ENCODE results near the gene SH3GL1.

SH3GL1 gene

GRCh38 chr19:4319067-4319718, 81.2 kb downstream of the SH3GL1 start:
- TF ChIP-seq ZC3H10 (CRISPR knock-in tag; IDR thresholded peaks at IDR 0.05): no peak
- TF ChIP-seq SNAI2 (CRISPR knock-in tag; IDR thresholded peaks at IDR 0.05): no peak
- no peak for TF ChIP-seq TSHZ2 (CRISPR knock-in tag; IDR thresholded peaks at IDR 0.05)
- no peak for TF ChIP-seq ARNTL (CRISPR knock-in tag; IDR thresholded peaks at IDR 0.05; ENCODE audit: borderline replicate concordance, low read depth)
- TF ChIP-seq OSR1 (CRISPR knock-in tag; IDR thresholded peaks at IDR 0.05): no peak
- no peak for TF ChIP-seq PATZ1 (CRISPR knock-in tag; IDR thresholded peaks at IDR 0.05; ENCODE audit: borderline replicate concordance)
- no peak for TF ChIP-seq ESRRG (CRISPR knock-in tag; IDR thresholded peaks at IDR 0.05)
- TF ChIP-seq RARB (CRISPR knock-in tag; IDR thresholded peaks at IDR 0.05): no peak
- TF ChIP-seq ISL1 (CRISPR knock-in tag; IDR thresholded peaks at IDR 0.05): no peak
- TF ChIP-seq CREB5 (CRISPR knock-in tag; IDR thresholded peaks at IDR 0.05; ENCODE audit: low read depth): no peak
- TF ChIP-seq ZFP3 (CRISPR knock-in tag; IDR thresholded peaks at IDR 0.05): no peak
- no peak for TF ChIP-seq GLIS3 (CRISPR knock-in tag; IDR thresholded peaks at IDR 0.05)
- no peak for TF ChIP-seq ZNF70 (CRISPR knock-in tag; IDR thresholded peaks at IDR 0.05)
- ATAC-seq: no peak

GRCh38 chr19:4318460-4318859, 81.9 kb downstream of the SH3GL1 start:
- no peak for ATAC-seq

GRCh38 chr19:4316956-4317355, 83.4 kb downstream of the SH3GL1 start:
- ATAC-seq: no peak
- TF ChIP-seq ARNTL (CRISPR knock-in tag; IDR thresholded peaks at IDR 0.05; ENCODE audit: borderline replicate concordance, low read depth) (no peak), SNAI2 (CRISPR knock-in tag; IDR thresholded peaks at IDR 0.05) (no peak), RARB (CRISPR knock-in tag; IDR thresholded peaks at IDR 0.05) (no peak), ZNF70 (CRISPR knock-in tag; IDR thresholded peaks at IDR 0.05) (no peak), BACH2 (CRISPR knock-in tag; IDR thresholded peaks at IDR 0.05; ENCODE audit: borderline replicate concordance) (no peak), TSHZ2 (CRISPR knock-in tag; IDR thresholded peaks at IDR 0.05) (no peak), OSR1 (CRISPR knock-in tag; IDR thresholded peaks at IDR 0.05) (no peak), TOX (CRISPR knock-in tag; IDR thresholded peaks at IDR 0.05; ENCODE audit: borderline replicate concordance) (no peak), ISL1 (CRISPR knock-in tag; IDR thresholded peaks at IDR 0.05) (no peak), PATZ1 (CRISPR knock-in tag; IDR thresholded peaks at IDR 0.05; ENCODE audit: borderline replicate concordance) (no peak), TCF4 (CRISPR knock-in tag; IDR thresholded peaks at IDR 0.05; ENCODE audit: borderline replicate concordance) (no peak), ESRRG (CRISPR knock-in tag; IDR thresholded peaks at IDR 0.05) (no peak), CREB5 (CRISPR knock-in tag; IDR thresholded peaks at IDR 0.05; ENCODE audit: low read depth) (no peak), GLIS3 (CRISPR knock-in tag; IDR thresholded peaks at IDR 0.05) (no peak), CSDC2 (CRISPR knock-in tag; IDR thresholded peaks at IDR 0.05) (no peak), PPARA (CRISPR knock-in tag; IDR thresholded peaks at IDR 0.05; ENCODE audit: borderline replicate concordance) (no peak)

More at GRCh38 chr19:4318460-4318859, 81.9 kb downstream of the SH3GL1 start:
- TF ChIP-seq CREB5 (CRISPR knock-in tag; IDR thresholded peaks at IDR 0.05; ENCODE audit: low read depth): no peak
- TF ChIP-seq OSR1 (CRISPR knock-in tag; IDR thresholded peaks at IDR 0.05): no peak
- no peak for TF ChIP-seq ZNF565 (CRISPR knock-in tag; conservative IDR thresholded peaks at IDR 0.05; ENCODE audit: low read depth)
- no peak for TF ChIP-seq SNAI2 (CRISPR knock-in tag; IDR thresholded peaks at IDR 0.05)
- no peak for TF ChIP-seq ZC3H10 (CRISPR knock-in tag; IDR thresholded peaks at IDR 0.05)
- 0 out of 2 replicates have a peak, but pooled peaks have one; percentile 66 for TF ChIP-seq ZFP3 (CRISPR knock-in tag; IDR thresholded peaks at IDR 0.05)

Measured in SK-N-SH treated with all-trans-retinoic acid at 6 μM for 48 hours (cell line).